Peyer's patch (tissue), 4 donors: ENCODE data around the gene VPS52. TPM values are rescaled to one million over a fixed set of nuclear protein-coding genes. Genes with fewer than 3 reads are reported as not detected.

ENCODE experiments used
- DNase-seq, 3 donors: peaks; one replicate each; pipeline ENCODE4 v3.0.0-alpha.2; 2017 to 2019
- H3K27ac ChIP-seq, 4 donors: fragments of 200-600 bp; sonication (generic); one replicate each; pipeline ENCODE4 v1.5.1; 2016 to 2019
- H3K27me3 ChIP-seq, 2 donors: fragments of 200-600 bp; sonication (generic); one replicate each; pipeline ENCODE4 v1.5.1; 2019
- H3K36me3 ChIP-seq, 3 donors: fragments of 200-600 bp; sonication (generic); one replicate each; pipeline ENCODE4 v1.5.1; 2016 to 2019
- H3K4me1 ChIP-seq, 4 donors: fragments of 200-600 bp; sonication (generic); one replicate each; pipeline ENCODE4 v1.5.1; 2016 to 2019
- H3K4me3 ChIP-seq, 4 donors: fragments of 200-600 bp; sonication (generic); 1 replicate in 3 of 4; 2 replicates in 1 of 4; pipeline ENCODE4 v1.5.1; 2016 to 2019; ENCODE audit warnings: mild to moderate bottlenecking in 1 of 4
- H3K9me3 ChIP-seq, 4 donors: fragments of 200-600 bp; sonication (generic); one replicate each; pipeline ENCODE4 v1.5.1; 2016 to 2019; ENCODE audit warnings: mild to moderate bottlenecking in 1 of 4
- CTCF ChIP-seq, 6 experiments: fragments of 450-650 bp in 4 of 6; fragments of 200-600 bp in 2 of 6; sonication (generic) in 1 of 6; IDR thresholded peaks; one replicate each; pipeline ENCODE4 v1.5.1; 2017 to 2019; ENCODE audit warnings: antibody characterized with exemption in 6 of 6, mild to moderate bottlenecking in 3 of 6, moderate library complexity in 1 of 6
- POLR2A ChIP-seq, 2 donors: fragments of 450-650 bp; IDR thresholded peaks; one replicate each; pipeline ENCODE4 v1.5.1; 2017; ENCODE audit warnings: antibody characterized with exemption in 2 of 2, mild to moderate bottlenecking in 2 of 2, moderate library complexity in 2 of 2
- total RNA-seq, 4 donors: library from RNA; depleted of rRNA; stranded (reverse); fragments of >200 nt; gene quantifications; one replicate each; pipeline ENCODE4 v1.1.0, GENCODE V29; 2016

VPS52 gene
- total RNA-seq, 4 donors from 2014 or later, result 56.7 to 132 (median 95.8) TPM

DNA sequence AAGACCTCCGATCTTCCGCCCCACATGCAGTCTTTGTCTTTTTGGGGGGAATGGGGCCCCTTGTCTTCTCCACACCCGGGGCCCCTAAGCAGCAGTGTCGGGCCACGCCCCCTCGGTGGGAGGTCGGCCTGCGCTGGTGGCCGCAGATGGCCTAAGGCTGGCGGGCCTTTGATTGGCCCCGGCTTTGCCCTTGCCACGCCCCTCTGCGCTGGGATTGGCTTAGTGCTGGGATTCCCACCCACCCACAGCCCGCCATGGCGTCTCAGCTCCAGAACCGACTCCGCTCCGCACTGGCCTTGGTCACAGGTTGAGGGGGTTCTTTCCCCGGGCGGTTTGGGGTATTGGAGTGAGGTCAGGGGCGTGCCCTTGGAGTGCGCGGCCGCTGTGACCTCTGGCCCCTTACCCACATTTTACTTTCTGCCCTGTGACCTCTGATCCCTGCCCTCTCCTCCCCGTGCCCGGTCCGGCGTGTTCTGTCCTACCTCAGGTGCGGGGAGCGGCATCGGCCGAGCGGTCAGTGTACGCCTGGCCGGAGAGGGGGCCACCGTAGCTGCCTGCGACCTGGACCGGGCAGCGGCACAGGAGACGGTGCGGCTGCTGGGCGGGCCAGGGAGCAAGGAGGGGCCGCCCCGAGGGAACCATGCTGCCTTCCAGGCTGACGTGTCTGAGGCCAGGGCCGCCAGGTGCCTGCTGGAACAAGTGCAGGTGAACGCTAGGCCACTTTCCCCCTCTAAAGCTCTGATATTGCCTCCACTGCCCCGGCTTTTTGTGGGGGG lies 67.1 kb downstream of the VPS52 start, which contains the start of gene HSD17B8:
TSS of gene HSD17B8 (plus strand) at position 241 of the 776 bp plus-strand sequence. CDS start at position 255, 14 bp downstream.
- no peaks in the 10 kb centered on the region for H3K9me3 ChIP-seq
- H3K27me3 ChIP-seq, result no peaks in the 10 kb centered on the region
- peak within 1 kb of the TSS; percentile 72 to 84 (median 77) for H3K27ac ChIP-seq
- TF ChIP-seq CTCF (IDR thresholded peaks at IDR 0.05) (peak in 1 of 6 experiments; percentile 6), POLR2A (IDR thresholded peaks at IDR 0.05) (peak; percentile 41 to 56)
- peaks cover 0 to 19% (median 0%) of the 10 kb centered on the region in 3 donors for H3K36me3 ChIP-seq
- peak; percentile 96 to 98 (median 97) for DNase-seq
- H3K4me3 ChIP-seq, result peak within 1 kb of the TSS; percentile 74 to 84 (median 83)
- H3K4me1 ChIP-seq, result peaks cover 0 to 49% (median 24%) of the 10 kb centered on the region in 4 donors

- Histone ChIP-seq H3K27ac (peak overlapping the region; percentile 72 to 84 (median 77)), H3K9me3 (no peaks in the 10 kb centered on the region), H3K27me3 (no peaks in the 10 kb centered on the region), H3K36me3 (peaks cover 0 to 19% (median 0%) of the 10 kb centered on the region in 3 donors), H3K4me1 (peaks cover 0 to 52% (median 27%) of the 10 kb centered on the region in 4 donors), H3K4me3 (peak overlapping the region in 3 of 4 donors; percentile 74 to 84 (median 84))
- TF ChIP-seq CTCF (IDR thresholded peaks at IDR 0.05) (no peak), POLR2A (IDR thresholded peaks at IDR 0.05) (no peak)
- no peak for DNase-seq
These were observed 67.6 kb downstream of the VPS52 start for GRCh38 chr6:33204165-33204414.

- no peak overlapping the region for H3K4me3 ChIP-seq
- no peaks in the 10 kb centered on the region for H3K9me3 ChIP-seq
- H3K27me3 ChIP-seq, result no peaks in the 10 kb centered on the region
- no peak for DNase-seq
- peaks cover 0 to 52% (median 29%) of the 10 kb centered on the region in 4 donors for H3K4me1 ChIP-seq
- H3K27ac ChIP-seq, result peak overlapping the region in 3 of 4 donors; percentile 77 to 84 (median 77)
- H3K36me3 ChIP-seq, result peaks cover 0 to 19% (median 0%) of the 10 kb centered on the region in 3 donors
- TF ChIP-seq CTCF (IDR thresholded peaks at IDR 0.05) (no peak), POLR2A (IDR thresholded peaks at IDR 0.05) (no peak)
These were observed 68.1 kb downstream of the VPS52 start for GRCh38 chr6:33203443-33204164.

- peaks cover 0 to 61% (median 29%) of the 10 kb centered on the region in 4 donors for H3K4me1 ChIP-seq
- DNase-seq, result no peak
- no peak overlapping the region for H3K27ac ChIP-seq
- peaks cover 0 to 19% (median 0%) of the 10 kb centered on the region in 3 donors for H3K36me3 ChIP-seq
- H3K4me3 ChIP-seq, result no peak overlapping the region
- no peak for TF ChIP-seq POLR2A (IDR thresholded peaks at IDR 0.05)
- no peak for TF ChIP-seq CTCF (IDR thresholded peaks at IDR 0.05)
- H3K9me3 ChIP-seq, result no peaks in the 10 kb centered on the region
- no peaks in the 10 kb centered on the region for H3K27me3 ChIP-seq
These were observed 68.9 kb downstream of the VPS52 start for GRCh38 chr6:33202799-33203198.

DNA sequence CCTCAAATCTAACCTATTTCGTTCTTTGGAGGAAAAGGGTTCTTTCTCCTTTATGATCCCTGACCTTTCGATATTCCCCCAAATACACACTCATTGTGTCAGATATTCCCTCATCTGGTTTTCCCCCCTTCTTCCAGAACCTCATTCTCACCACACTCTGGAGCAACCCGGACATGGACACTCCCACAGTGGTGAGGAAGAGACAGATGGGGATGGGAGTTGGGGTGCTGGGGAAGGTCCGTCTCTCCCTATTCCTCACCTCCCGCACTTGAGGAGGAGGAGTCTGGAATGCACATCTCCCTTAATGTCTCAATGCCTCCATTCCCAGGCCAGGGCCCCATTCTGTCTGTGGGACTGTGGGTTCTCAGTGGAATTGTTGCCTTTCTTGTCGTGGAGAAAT lies 69.7 kb downstream of the VPS52 start:
- peak overlapping the region in 3 of 4 donors; percentile 76 to 94 (median 91) for H3K4me3 ChIP-seq
- peak overlapping the region in 1 of 4 donors; percentile 87 for H3K27ac ChIP-seq
- TF ChIP-seq CTCF (IDR thresholded peaks at IDR 0.05), result no peak
- TF ChIP-seq POLR2A (IDR thresholded peaks at IDR 0.05), result no peak
- H3K9me3 ChIP-seq, result no peaks in the 10 kb centered on the region
- DNase-seq, result no peak
- no peaks in the 10 kb centered on the region for H3K27me3 ChIP-seq
- H3K36me3 ChIP-seq, result peaks cover 0 to 23% (median 0%) of the 10 kb centered on the region in 3 donors
- peaks cover 0 to 56% (median 26%) of the 10 kb centered on the region in 4 donors for H3K4me1 ChIP-seq
